ENCODE data around the gene UBL3.

The UBL3 gene

DNA sequence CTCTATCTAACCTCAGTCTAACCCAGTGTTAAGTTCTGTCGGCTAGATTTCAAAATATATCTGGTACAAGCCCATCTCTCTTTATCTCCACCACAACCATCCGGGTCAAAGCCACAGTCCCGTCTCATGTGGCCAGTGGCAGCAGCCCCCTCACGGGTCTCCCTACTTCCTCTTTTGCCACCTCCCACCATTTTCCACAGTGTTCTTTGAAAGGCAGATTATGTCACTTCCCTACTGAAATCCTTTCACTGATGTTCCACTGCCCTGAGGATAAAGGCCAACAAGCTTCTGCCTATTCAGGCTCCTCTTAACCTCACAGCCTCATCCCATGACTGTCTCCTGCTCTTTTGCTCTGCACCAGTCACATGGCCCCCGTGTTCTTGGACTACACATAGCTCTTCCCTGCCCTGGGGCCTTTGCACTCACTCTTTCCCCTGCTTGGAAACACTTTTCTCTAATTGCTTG is 117.2 kb downstream of the UBL3 start:
- no peak overlapping the region for H3K27ac ChIP-seq
- TF ChIP-seq, protein P1, sequence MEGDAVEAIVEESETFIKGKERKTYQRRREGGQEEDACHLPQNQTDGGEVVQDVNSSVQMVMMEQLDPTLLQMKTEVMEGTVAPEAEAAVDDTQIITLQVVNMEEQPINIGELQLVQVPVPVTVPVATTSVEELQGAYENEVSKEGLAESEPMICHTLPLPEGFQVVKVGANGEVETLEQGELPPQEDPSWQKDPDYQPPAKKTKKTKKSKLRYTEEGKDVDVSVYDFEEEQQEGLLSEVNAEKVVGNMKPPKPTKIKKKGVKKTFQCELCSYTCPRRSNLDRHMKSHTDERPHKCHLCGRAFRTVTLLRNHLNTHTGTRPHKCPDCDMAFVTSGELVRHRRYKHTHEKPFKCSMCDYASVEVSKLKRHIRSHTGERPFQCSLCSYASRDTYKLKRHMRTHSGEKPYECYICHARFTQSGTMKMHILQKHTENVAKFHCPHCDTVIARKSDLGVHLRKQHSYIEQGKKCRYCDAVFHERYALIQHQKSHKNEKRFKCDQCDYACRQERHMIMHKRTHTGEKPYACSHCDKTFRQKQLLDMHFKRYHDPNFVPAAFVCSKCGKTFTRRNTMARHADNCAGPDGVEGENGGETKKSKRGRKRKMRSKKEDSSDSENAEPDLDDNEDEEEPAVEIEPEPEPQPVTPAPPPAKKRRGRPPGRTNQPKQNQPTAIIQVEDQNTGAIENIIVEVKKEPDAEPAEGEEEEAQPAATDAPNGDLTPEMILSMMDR (conservative IDR thresholded peaks at IDR 0.05): no peak
- TF ChIP-seq ZFX (IDR thresholded peaks at IDR 0.05): peak; percentile 13; the same call in 1 of the 2 replicates

DNA sequence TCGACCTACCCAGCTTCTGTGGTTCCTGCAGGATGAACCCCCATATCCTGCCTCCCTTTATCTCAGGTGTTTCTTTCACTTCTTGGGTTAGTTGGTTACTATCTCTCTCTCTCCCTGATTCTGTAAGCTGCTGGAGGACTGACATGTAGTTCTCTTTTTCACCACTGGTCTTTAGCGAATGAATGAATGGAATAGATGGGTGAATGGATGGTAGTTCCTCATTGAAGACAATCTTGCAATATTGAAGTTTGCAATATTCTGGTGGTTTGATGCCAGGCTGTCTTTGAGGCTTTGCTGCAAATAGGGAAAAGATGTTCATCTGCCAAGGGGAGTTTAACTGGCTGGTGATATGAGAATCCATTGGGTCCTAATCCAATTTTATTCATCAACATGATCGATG is 120.2 kb downstream of the UBL3 start:
- no peak for TF ChIP-seq ZFX (IDR thresholded peaks at IDR 0.05)
- TF ChIP-seq, protein P1 (conservative IDR thresholded peaks at IDR 0.05): no peak; the same call in 1 of the 2 replicates

GRCh38 chr13:29722415-29722814 is 128.0 kb downstream of the UBL3 start:
- TF ChIP-seq ZFX (IDR thresholded peaks at IDR 0.05): no peak
- TF ChIP-seq, protein P1 (conservative IDR thresholded peaks at IDR 0.05): no peak
- no peak overlapping the region for H3K27ac ChIP-seq

More for the DNA sequence above, 120.2 kb downstream of the UBL3 start:
- H3K27ac ChIP-seq: no peak overlapping the region

DNA sequence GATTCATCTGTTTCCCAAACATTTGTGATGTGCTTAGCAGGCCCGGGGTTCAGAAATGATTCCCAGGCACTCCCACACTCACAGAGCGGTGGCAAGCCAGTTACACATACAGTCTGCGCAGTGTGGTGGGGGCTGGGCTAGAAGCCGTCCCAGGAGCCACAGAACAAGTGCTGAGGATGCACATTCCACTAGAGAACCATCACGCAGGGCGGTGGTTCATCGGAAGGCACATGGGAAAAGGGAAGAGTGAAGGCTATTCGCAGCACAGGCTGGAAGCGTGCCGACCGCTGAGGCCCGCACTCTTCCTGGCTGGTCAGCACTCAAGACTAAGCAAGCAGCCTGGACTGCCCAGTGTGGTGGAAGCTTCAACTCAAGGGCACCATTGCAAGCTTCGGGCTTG is 128.7 kb downstream of the UBL3 start:
- TF ChIP-seq, protein P1 (conservative IDR thresholded peaks at IDR 0.05): no peak
- TF ChIP-seq ZFX (IDR thresholded peaks at IDR 0.05): no peak
- no peak overlapping the region for H3K27ac ChIP-seq

DNA sequence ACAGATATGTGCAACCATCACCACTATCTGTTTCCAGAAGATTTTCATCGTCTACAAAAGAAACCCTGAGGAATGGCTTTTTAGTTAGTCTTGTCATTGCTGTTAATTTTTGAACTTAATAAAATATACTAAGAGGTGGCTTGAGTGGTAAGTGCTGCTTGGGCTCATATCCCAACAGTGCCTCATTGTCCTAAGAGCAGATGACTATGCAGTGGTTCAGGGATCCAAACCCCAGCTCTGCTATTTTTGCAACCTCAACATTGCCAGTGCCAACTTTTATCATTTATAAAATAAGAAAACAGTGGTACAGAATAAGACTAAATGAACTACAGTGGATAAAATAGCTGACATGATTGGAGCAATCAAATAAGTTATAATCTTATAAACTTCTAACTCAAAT is 131.7 kb downstream of the UBL3 start:
- TF ChIP-seq, protein P1 (conservative IDR thresholded peaks at IDR 0.05): no peak
- no peak for TF ChIP-seq ZFX (IDR thresholded peaks at IDR 0.05)
- H3K27ac ChIP-seq: no peak overlapping the region

GRCh38 chr13:29716493-29716892 is 133.9 kb downstream of the UBL3 start:
- H3K27ac ChIP-seq: no peak overlapping the region
- TF ChIP-seq ZFX (IDR thresholded peaks at IDR 0.05): no peak
- TF ChIP-seq, protein P1 (conservative IDR thresholded peaks at IDR 0.05): no peak
